ENCODE data around the gene SH3PXD2A. TPM values are rescaled to one million over a fixed set of nuclear protein-coding genes. Genes with fewer than 3 reads are reported as not detected.

The SH3PXD2A gene
- total and polyA plus RNA-seq, 3 donors from 2014 or later, result 10.8 to 12.1 (median 12.0) TPM

DNA sequence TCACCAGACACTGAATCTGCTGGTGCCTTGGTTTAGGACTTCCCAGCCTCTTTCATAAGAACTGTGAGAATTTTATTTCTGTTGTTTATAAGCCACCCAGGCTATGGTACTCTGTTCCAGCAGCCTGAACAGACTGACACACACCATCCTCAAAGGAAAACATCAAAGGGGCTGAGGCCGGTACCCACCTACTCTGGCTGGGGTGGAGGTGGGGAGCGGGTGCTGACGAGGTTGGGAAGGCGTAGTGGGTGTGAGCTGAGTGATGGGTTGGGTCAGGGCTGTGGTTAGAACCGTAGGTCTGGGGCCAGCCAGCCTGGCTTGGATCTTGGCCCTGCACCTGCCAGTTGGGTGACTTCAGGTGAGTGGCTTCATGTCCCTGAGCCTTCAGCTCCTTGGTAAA lies 136.3 kb downstream of the SH3PXD2A start:
- WGBS, 2 donors, result 87 to 89% methylated on average over 4 to 5 of the region's 5 CpGs
- no peak for DNase-seq
- H3K4me1 ChIP-seq, result peaks cover 4% of the 10 kb centered on the region
- no peak overlapping the region for H3K27ac ChIP-seq
- H3K27me3 ChIP-seq, result no peaks in the 10 kb centered on the region
- TF ChIP-seq, protein P1, sequence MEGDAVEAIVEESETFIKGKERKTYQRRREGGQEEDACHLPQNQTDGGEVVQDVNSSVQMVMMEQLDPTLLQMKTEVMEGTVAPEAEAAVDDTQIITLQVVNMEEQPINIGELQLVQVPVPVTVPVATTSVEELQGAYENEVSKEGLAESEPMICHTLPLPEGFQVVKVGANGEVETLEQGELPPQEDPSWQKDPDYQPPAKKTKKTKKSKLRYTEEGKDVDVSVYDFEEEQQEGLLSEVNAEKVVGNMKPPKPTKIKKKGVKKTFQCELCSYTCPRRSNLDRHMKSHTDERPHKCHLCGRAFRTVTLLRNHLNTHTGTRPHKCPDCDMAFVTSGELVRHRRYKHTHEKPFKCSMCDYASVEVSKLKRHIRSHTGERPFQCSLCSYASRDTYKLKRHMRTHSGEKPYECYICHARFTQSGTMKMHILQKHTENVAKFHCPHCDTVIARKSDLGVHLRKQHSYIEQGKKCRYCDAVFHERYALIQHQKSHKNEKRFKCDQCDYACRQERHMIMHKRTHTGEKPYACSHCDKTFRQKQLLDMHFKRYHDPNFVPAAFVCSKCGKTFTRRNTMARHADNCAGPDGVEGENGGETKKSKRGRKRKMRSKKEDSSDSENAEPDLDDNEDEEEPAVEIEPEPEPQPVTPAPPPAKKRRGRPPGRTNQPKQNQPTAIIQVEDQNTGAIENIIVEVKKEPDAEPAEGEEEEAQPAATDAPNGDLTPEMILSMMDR (IDR thresholded peaks at IDR 0.05), result no peak
- TF ChIP-seq POLR2A (IDR thresholded peaks at IDR 0.05), result no peak
- no peaks in the 10 kb centered on the region for H3K9me3 ChIP-seq
- H3K4me3 ChIP-seq, result no peak overlapping the region
- H3K36me3 ChIP-seq (ENCODE audit: low read depth, missing control alignments), result no peaks in the 10 kb centered on the region
- intact Hi-C loops (cut with DNase I; ENCODE audit: low total_unique reads), result loop anchor here (5.0 kb wide), 1 partner anchor 138 kb away; the partner anchor contains the start of gene SH3PXD2A

DNA sequence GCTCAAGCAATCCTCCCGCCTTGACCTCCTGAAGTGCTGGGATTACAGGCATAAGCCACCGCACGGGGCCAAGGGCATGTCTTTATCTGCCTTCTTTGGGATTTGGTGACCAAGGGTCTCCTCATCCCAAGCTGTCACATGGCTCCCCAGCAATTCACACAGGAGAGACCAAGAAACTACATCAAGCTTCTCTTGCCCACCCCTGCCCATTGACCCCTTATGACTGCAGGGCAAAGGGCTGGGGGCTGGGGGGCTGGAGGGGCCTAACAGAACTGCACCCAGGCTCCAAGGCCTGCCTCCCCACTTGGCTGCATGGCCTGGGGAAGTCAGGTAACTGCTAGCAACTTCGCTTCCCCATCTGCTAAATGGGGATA lies 137.1 kb downstream of the SH3PXD2A start:
- H3K27ac ChIP-seq, result no peak overlapping the region
- no peaks in the 10 kb centered on the region for H3K9me3 ChIP-seq
- H3K4me3 ChIP-seq, result no peak overlapping the region
- WGBS, 2 donors, result 97 to 99% methylated on average over 4 of the region's 4 CpGs
- intact Hi-C loops (cut with DNase I; ENCODE audit: low total_unique reads), result loop anchor here (5.0 kb wide), 1 partner anchor 139 kb away; the partner anchor contains the start of gene SH3PXD2A
- no peaks in the 10 kb centered on the region for H3K36me3 ChIP-seq (ENCODE audit: low read depth, missing control alignments)
- peaks cover 4% of the 10 kb centered on the region for H3K4me1 ChIP-seq
- TF ChIP-seq, protein P1 (IDR thresholded peaks at IDR 0.05), result no peak
- no peak for TF ChIP-seq POLR2A (IDR thresholded peaks at IDR 0.05)
- H3K27me3 ChIP-seq, result no peaks in the 10 kb centered on the region
- DNase-seq, result no peak

DNA sequence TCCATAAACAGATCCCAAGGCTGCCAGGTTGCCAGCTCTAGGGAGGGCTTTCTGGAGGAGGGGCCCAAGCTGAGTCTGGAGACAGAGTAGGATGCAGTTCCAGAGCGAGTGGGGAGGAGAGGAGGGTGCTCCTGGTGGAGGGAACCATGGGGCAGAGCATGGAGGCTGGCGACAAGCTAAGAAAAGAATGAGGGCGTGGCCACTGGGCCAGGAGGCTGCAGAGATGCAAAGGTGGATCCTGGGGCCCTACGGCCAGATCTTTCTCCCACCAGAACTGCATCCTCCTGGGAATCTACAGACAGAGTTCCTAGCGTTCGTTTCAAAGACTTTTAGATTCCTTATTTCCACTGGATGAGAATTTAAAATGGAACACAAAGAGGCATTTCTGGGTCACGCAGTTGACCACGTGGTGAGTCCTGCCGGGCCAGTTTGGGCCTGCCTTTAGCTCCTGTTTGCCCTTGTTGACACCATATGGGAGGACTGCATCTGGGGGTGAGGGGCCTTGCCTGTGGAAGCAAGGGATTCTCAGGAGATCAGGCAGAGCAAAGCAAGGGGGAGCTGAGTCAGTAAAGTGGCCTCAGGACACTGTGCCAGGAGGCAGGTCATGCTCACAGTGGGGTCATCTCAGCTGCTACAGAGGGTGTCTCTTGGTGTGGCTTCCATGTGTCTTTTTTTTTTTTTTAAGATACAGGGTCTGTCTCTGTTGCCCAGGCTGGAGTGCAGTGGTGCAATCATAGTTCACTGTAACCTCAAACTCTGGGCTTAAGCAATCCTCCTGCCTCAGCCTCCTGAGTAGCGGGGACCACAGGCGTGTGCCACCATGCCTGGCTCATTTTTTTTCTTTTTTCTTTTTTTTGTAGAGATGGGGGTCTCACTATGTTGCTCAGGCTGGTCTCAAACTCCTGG lies 137.8 kb downstream of the SH3PXD2A start:
- H3K27ac ChIP-seq, result no peak overlapping the region
- intact Hi-C loops (cut with DNase I; ENCODE audit: low total_unique reads), result loop anchor here (5.0 kb wide), 1 partner anchor 140 kb away; the partner anchor contains the start of gene SH3PXD2A
- peaks cover 4% of the 10 kb centered on the region for H3K4me1 ChIP-seq
- H3K27me3 ChIP-seq, result no peaks in the 10 kb centered on the region
- H3K4me3 ChIP-seq, result no peak overlapping the region
- no peaks in the 10 kb centered on the region for H3K9me3 ChIP-seq
- DNase-seq, result no peak
- no peak for TF ChIP-seq POLR2A (IDR thresholded peaks at IDR 0.05)
- TF ChIP-seq, protein P1 (IDR thresholded peaks at IDR 0.05), result no peak
- no peaks in the 10 kb centered on the region for H3K36me3 ChIP-seq (ENCODE audit: low read depth, missing control alignments)
- WGBS, 2 donors, result 76 to 80% methylated on average over 11 of the region's 11 CpGs

DNA sequence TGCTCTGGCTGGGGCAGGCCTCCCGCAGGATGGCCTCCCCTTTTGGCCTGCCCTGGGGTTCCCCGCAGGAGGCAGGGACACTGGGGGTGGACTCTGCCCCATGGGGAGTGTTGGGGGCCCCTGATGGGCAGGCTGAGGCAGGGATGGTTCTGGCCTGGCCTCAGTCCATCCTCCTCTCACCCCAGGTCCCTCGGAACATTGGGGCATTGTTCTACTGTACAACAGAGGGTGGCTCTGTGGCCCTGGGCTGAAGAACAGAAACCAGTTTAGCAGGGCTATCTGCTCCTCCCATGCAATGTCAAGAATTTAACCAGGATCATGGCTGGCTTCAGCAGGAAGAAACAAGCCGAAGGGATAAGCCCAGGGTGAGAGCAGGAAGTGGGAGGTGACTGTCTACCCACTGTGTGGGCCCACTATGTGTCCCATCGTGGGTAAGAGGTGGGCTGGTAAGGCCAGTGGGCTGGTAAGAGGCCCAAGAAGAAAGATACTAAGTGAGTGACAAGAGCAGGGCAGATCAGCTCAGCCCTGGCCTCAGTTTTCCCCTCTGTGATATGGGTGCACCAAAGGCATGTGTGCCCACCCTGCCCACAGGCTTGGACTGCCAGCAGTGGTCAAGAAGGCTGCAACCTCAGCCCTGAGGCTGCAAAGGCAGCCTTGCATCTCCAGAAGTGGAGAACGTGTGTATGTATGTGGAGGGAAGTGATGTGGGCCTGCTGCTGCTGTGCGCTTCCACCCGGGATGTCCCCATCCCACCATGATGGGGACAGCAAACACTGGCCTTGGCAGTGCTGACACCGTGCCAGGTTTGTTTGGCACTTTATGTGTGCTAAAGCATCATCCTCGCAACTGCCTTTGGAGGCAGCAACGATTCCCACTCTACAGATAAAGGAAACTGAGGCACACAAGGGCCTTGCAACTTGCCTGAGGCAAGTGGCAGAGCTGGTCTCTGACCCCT lies 138.9 kb downstream of the SH3PXD2A start:
- Histone ChIP-seq H3K4me1 (peaks cover 4% of the 10 kb centered on the region), H3K36me3 (ENCODE audit: low read depth, missing control alignments) (no peaks in the 10 kb centered on the region), H3K9me3 (no peaks in the 10 kb centered on the region), H3K4me3 (no peak overlapping the region), H3K27me3 (no peaks in the 10 kb centered on the region), H3K27ac (no peak overlapping the region)
- intact Hi-C loops (cut with DNase I; ENCODE audit: low total_unique reads), result loop anchor here (5.0 kb wide), 1 partner anchor 141 kb away; the partner anchor contains the start of gene SH3PXD2A
- TF ChIP-seq POLR2A (IDR thresholded peaks at IDR 0.05), result no peak
- TF ChIP-seq, protein P1 (IDR thresholded peaks at IDR 0.05), result no peak
- 80 to 84% methylated on average over 8 to 11 of the region's 11 CpGs for WGBS, 2 donors
- DNase-seq, result peak; percentile 47
